IMR-90 (cell line): ENCODE measurements around the gene CXXC1. TPM values are rescaled to one million over a fixed set of nuclear protein-coding genes. Genes with fewer than 3 reads are reported as not detected.

Source experiments
- ATAC-seq: fragments of 200-7000 bp; cut with Tn5 transposase; 2 replicates; pipeline ENCODE4 v1.9.1; 2020; ENCODE audit warnings: low read depth, mild to moderate bottlenecking, moderate library complexity
- BruUV-seq: library from RNA; stranded (reverse); fragments of 400-500 nt; replicated peaks from 2 replicates; lab custom pipeline; 2021; lab: Mats Ljungman, UMichigan
- CTCF ChIA-PET: fragments of 300-600 bp; formaldehyde crosslinking; extraction: SDS; loops from one replicate; lab custom pipeline; 2021; ENCODE audit warnings: antibody characterized with exemption; lab: Yijun Ruan, JAX
- POLR2A ChIA-PET: fragments of 300-600 bp; sonication (Branson Sonifier 250); formaldehyde crosslinking; loops from one replicate; lab custom pipeline; 2022; ENCODE audit warnings: antibody characterized with exemption; ENCODE audit not compliant: unreplicated experiment; lab: Charles Lee
- DNase-seq: peaks from one replicate; pipeline ENCODE4 v3.0.0; 2013
- H2AFZ ChIP-seq: replicated peaks from 2 replicates; pipeline ENCODE3; 2013; ENCODE audit warnings: low read length, mild to moderate bottlenecking; ENCODE audit not compliant: poor library complexity
- H2AK5ac ChIP-seq: 2 replicates; pipeline ENCODE4 v1.6.1; 2013; ENCODE audit warnings: low read depth, low read length, inconsistent platforms
- H2AK9ac ChIP-seq: replicated peaks from 2 replicates; pipeline ENCODE3; 2013; ENCODE audit warnings: mild to moderate bottlenecking, low read depth, low read length, moderate library complexity; ENCODE audit not compliant: poor library complexity
- H2BK120ac ChIP-seq: 2 replicates; pipeline ENCODE4 v1.6.1; 2013; ENCODE audit warnings: low read depth, low read length, inconsistent platforms
- H2BK15ac ChIP-seq: 3 replicates; pipeline ENCODE4 v1.6.1; 2013; ENCODE audit warnings: low read depth, low read length, inconsistent platforms
- H2BK20ac ChIP-seq: 2 replicates; pipeline ENCODE4 v1.6.1; 2013; ENCODE audit warnings: low read depth, mild to moderate bottlenecking, inconsistent platforms, low read length, moderate library complexity
- H2BK5ac ChIP-seq: 2 replicates; pipeline ENCODE4 v1.6.1; 2013; ENCODE audit warnings: mild to moderate bottlenecking, low read depth, low read length, inconsistent platforms; ENCODE audit not compliant: poor library complexity, severe bottlenecking
- H3K14ac ChIP-seq: replicated peaks from 2 replicates; pipeline ENCODE4 v1.6.1; 2013; ENCODE audit warnings: low read depth, low read length, inconsistent platforms
- H3K18ac ChIP-seq: 2 replicates; pipeline ENCODE4 v1.6.1; 2013; ENCODE audit warnings: low read depth, low read length, control low read depth
- H3K23ac ChIP-seq: 2 replicates; pipeline ENCODE4 v1.6.1; 2013; ENCODE audit warnings: low read depth, low read length, inconsistent platforms
- H3K27ac ChIP-seq: 2 replicates; pipeline ENCODE4 v1.5.1; 2013; ENCODE audit warnings: mild to moderate bottlenecking, control low read depth, low read length; ENCODE audit not compliant: insufficient read depth
- H3K27me3 ChIP-seq: 2 replicates; pipeline ENCODE4 v1.6.1; 2013; ENCODE audit warnings: low read length; ENCODE audit not compliant: control insufficient read depth, insufficient read depth
- H3K36me3 ChIP-seq: 2 replicates; pipeline ENCODE4 v1.6.1; 2013; ENCODE audit warnings: low read length, mixed read lengths; ENCODE audit not compliant: control insufficient read depth, insufficient read depth
- H3K4ac ChIP-seq: 2 replicates; pipeline ENCODE4 v1.6.1; 2013; ENCODE audit warnings: low read depth, low read length, inconsistent platforms
- H3K4me1 ChIP-seq: 2 replicates; pipeline ENCODE4 v1.6.1; 2013; ENCODE audit warnings: low read length, mixed read lengths; ENCODE audit not compliant: control insufficient read depth, insufficient read depth
- H3K4me2 ChIP-seq: 2 replicates; pipeline ENCODE4 v1.6.1; 2013; ENCODE audit warnings: low read depth, mild to moderate bottlenecking, control low read depth, low read length, moderate library complexity
- H3K4me3 ChIP-seq: 2 replicates; pipeline ENCODE4 v1.5.1; 2013; ENCODE audit warnings: low read depth, mild to moderate bottlenecking, control low read depth, low read length, moderate library complexity; ENCODE audit not compliant: insufficient read depth
- H3K56ac ChIP-seq: 2 replicates; pipeline ENCODE4 v1.6.1; 2013; ENCODE audit warnings: low read length, inconsistent platforms; ENCODE audit not compliant: insufficient read depth; ENCODE audit errors: extremely low read depth
- H3K79me1 ChIP-seq, 2 experiments: 2 replicates each; pipeline ENCODE4 v1.6.1; 2013; ENCODE audit warnings: low read length in 2 of 2, inconsistent platforms in 1 of 2, low read depth in 1 of 2
- H3K9ac ChIP-seq: 2 replicates; pipeline ENCODE4 v1.6.1; 2013; ENCODE audit warnings: low read depth, low read length, control low read depth
- H3K9me1 ChIP-seq: 2 replicates; pipeline ENCODE4 v1.6.1; 2013; ENCODE audit warnings: low read length, inconsistent platforms; ENCODE audit not compliant: insufficient read depth
- H3K9me3 ChIP-seq: 2 replicates; pipeline ENCODE4 v1.6.1; 2013; ENCODE audit warnings: low read length; ENCODE audit not compliant: control insufficient read depth, insufficient read depth
- H4K20me1 ChIP-seq: 2 replicates; pipeline ENCODE4 v1.6.1; 2013; ENCODE audit warnings: low read length, inconsistent platforms; ENCODE audit not compliant: insufficient read depth
- H4K5ac ChIP-seq: 2 replicates; pipeline ENCODE4 v1.6.1; 2013; ENCODE audit warnings: mild to moderate bottlenecking, low read depth, low read length, control low read depth
- H4K8ac ChIP-seq, 2 experiments: 2 replicates each; pipeline ENCODE4 v1.6.1; 2013; ENCODE audit warnings: low read depth in 2 of 2, low read length in 2 of 2, control low read depth in 1 of 2, inconsistent platforms in 1 of 2
- H4K91ac ChIP-seq: 2 replicates; pipeline ENCODE4 v1.6.1; 2013; ENCODE audit warnings: low read depth, low read length, inconsistent platforms; ENCODE audit not compliant: insufficient read depth
- BHLHE40 ChIP-seq: fragments of 150-350 bp; IDR thresholded peaks from 2 replicates; pipeline ENCODE4 v1.6.1; 2016; ENCODE audit warnings: mild to moderate bottlenecking, low read depth, low read length
- CEBPB ChIP-seq: IDR thresholded peaks from 2 replicates; pipeline ENCODE4 v1.6.1; 2012; ENCODE audit warnings: low read depth, low read length, improper control_type of control experiment
- CTCF ChIP-seq: conservative IDR thresholded peaks from 2 replicates; pipeline ENCODE4 v1.5.1; 2012; ENCODE audit warnings: mild to moderate bottlenecking, low read depth, low read length, improper control_type of control experiment
- MAZ ChIP-seq: IDR thresholded peaks from 2 replicates; pipeline ENCODE4 v1.6.1; 2012; ENCODE audit warnings: low read depth, mild to moderate bottlenecking, low read length, improper control_type of control experiment, moderate library complexity, borderline replicate concordance
- MXI1 ChIP-seq: IDR thresholded peaks from 2 replicates; pipeline ENCODE4 v1.6.1; 2012; ENCODE audit warnings: low read depth, mild to moderate bottlenecking, low read length, moderate library complexity, borderline replicate concordance
- NFE2L2 ChIP-seq: fragments of 150-350 bp; IDR thresholded peaks from 2 replicates; pipeline ENCODE4 v1.6.1; 2016; ENCODE audit warnings: low read depth, mild to moderate bottlenecking, low read length
- POLR2A ChIP-seq: IDR thresholded peaks from 2 replicates; pipeline ENCODE4 v1.6.1; 2012; ENCODE audit warnings: mild to moderate bottlenecking, low read depth, low read length
- RCOR1 ChIP-seq: IDR thresholded peaks from 2 replicates; pipeline ENCODE4 v1.6.1; 2012; ENCODE audit warnings: mild to moderate bottlenecking, low read length, improper control_type of control experiment; ENCODE audit not compliant: insufficient replicate concordance
- whole genome bisulfite sequencing, 2 experiments: methylation state at CpG; one replicate each; pipeline versions ENCODE4 v1.1.5 to v1.1.7; 2013; ENCODE audit warnings: missing lambda C conversion rate in 2 of 2; ENCODE audit not compliant: insufficient read length in 1 of 2; ENCODE audit errors: extremely low coverage in 2 of 2; 5-methylcytosine and 5-hydroxymethylcytosine counted together
- dilution Hi-C: fragments of 300-500 bp; cut with HindIII; formaldehyde crosslinking; loops from one replicate; pipeline ENCODE4 v1.14.3; 2018; ENCODE audit warnings: low sequenced_read_pairs; ENCODE audit not compliant: unreplicated experiment
- in situ Hi-C: fragments of 300-500 bp; cut with MboI; formaldehyde crosslinking; loops from 3 replicates; pipeline ENCODE4 v1.14.3; 2019; ENCODE audit warnings: low sequenced_read_pairs, inconsistent platforms, mixed read lengths
- intact Hi-C: fragments of 100-400 bp; cut with micrococcal nuclease; formaldehyde crosslinking; loops from 2 replicates; pipeline ENCODE4 v1.10.0; 2022
- polyA plus RNA-seq, 3 experiments: library from polyadenylated mRNA; depleted of rRNA; stranded (reverse); fragments of >200 nt; gene quantifications; 2 replicates each; pipeline ENCODE4 v1.2.3, GENCODE V29; 2012; ENCODE audit warnings: low replicate concordance in 1 of 3
- total RNA-seq: library from RNA; depleted of rRNA; stranded (reverse); fragments of >200 nt; gene quantifications from 2 replicates; pipeline ENCODE4 v1.2.3, GENCODE V29; 2012
- TF ChIP-seq, protein P1 (sequence below): fragments of 150-350 bp; IDR thresholded peaks from 2 replicates; pipeline ENCODE4 v1.6.1; 2017; ENCODE audit warnings: mild to moderate bottlenecking, antibody characterized with exemption, low read length, low read depth

The CXXC1 gene
- total and polyA plus RNA-seq, 2 of the 4 experiments (the other 2 are of a cell fraction) = 24.0 to 66.2 TPM

DNA sequence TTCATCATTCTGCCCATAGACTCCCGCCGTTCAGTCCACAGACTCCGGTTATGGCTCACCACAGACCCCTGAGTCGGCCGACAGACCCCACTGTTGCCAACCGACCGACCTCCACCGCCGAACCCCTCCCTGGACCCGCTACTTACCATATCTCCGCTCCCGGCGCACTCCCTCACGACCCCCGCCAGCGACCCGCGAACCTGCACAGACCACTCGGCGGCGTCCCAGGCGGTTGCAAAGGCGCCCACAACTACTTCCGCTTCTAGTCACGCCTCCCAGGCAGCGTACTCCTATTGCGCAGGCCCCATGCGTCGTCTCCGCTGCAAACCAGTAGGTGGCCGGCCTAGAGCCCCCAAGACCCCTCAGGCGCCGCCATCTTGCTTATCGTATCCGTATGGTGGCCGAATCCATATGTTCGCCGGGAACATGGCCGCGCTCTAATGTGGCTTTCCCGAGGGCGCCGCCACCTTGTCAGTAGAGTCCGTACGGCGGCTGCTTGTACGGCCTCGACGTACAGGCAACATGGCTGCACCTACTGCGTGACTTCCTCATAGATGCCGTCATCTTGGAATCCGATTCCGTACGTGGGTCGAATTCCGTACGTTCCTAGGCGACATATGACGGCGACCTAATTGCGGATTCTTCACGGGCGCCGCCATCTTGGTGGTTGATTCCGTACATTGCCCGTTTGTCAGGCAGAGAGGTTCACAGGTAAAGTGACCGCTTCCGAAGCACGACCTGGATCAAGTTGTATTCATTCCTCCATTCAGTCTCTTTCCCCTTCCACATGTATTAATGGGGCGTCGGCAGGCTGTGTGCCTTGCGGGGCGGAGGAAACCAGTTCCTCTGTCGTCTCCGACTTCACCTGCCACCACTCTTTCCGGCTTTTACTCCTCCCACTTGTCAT, at the start of gene CXXC1 (continued):
- TF ChIP-seq CTCF = peak; percentile 56

- Histone ChIP-seq H2BK5ac (no peak overlapping the region), H3K9me3 (no peaks in the 10 kb centered on the region), H4K20me1 (no peaks in the 10 kb centered on the region), H3K9ac (no peak overlapping the region), H3K9me1 (no peaks in the 10 kb centered on the region), H3K18ac (no peak overlapping the region), H3K27ac (no peak overlapping the region), H2AK5ac (no peak overlapping the region), H3K4me1 (no peaks in the 10 kb centered on the region), H3K23ac (no peak overlapping the region), H2BK20ac (no peak overlapping the region), H3K4me3 (no peak overlapping the region), H3K4me2 (no peak overlapping the region), H3K56ac (no peak overlapping the region), H3K36me3 (no peaks in the 10 kb centered on the region), H2AFZ (no peak overlapping the region), H4K91ac (no peak overlapping the region), H3K27me3 (no peaks in the 10 kb centered on the region; the same call in 1 of the 2 replicates), H2AK9ac (no peak overlapping the region), H4K5ac (no peak overlapping the region), H3K4ac (no peak overlapping the region), H3K14ac (no peak overlapping the region), H3K79me1 (no peaks in the 10 kb centered on the region), H4K8ac (no peak overlapping the region), H2BK15ac (no peak overlapping the region), H2BK120ac (no peak overlapping the region)
- no peak for ATAC-seq
- intact Hi-C loops (no loop called here), dilution Hi-C loops (no loop called here), in situ Hi-C loops (no loop called here)
- 100% methylated on average over 1 of the region's 7 CpGs; no CpG with 5 or more reads in 1 of the 2 experiments for WGBS, 2 experiments
- POLR2A ChIA-PET = no interaction called here
- DNase-seq = no peak
- CTCF ChIA-PET = no interaction called here
- BruUV-seq = no TSS peak
- TF ChIP-seq RCOR1 = no peak
- no peak for TF ChIP-seq CEBPB
- TF ChIP-seq MAZ = no peak
- no peak for TF ChIP-seq MXI1
- TF ChIP-seq, protein P1, sequence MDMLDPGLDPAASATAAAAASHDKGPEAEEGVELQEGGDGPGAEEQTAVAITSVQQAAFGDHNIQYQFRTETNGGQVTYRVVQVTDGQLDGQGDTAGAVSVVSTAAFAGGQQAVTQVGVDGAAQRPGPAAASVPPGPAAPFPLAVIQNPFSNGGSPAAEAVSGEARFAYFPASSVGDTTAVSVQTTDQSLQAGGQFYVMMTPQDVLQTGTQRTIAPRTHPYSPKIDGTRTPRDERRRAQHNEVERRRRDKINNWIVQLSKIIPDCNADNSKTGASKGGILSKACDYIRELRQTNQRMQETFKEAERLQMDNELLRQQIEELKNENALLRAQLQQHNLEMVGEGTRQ = no peak
- TF ChIP-seq NFE2L2 = no peak
- TF ChIP-seq BHLHE40 = no peak
- TF ChIP-seq POLR2A = no peak
- TF ChIP-seq CTCF = no peak
These were observed 47.2 kb upstream of the CXXC1 start for GRCh38 chr18:50334546-50335152.
